CD4-positive, alpha-beta T cell treated with Interleukin-21 for 1 hour (primary cell): ENCODE measurements around the gene ATP6V0B.

Experiments
- DNase-seq: peaks from one replicate; pipeline ENCODE4 v3.0.0-alpha.2; 2020

Gene ATP6V0B

DNA sequence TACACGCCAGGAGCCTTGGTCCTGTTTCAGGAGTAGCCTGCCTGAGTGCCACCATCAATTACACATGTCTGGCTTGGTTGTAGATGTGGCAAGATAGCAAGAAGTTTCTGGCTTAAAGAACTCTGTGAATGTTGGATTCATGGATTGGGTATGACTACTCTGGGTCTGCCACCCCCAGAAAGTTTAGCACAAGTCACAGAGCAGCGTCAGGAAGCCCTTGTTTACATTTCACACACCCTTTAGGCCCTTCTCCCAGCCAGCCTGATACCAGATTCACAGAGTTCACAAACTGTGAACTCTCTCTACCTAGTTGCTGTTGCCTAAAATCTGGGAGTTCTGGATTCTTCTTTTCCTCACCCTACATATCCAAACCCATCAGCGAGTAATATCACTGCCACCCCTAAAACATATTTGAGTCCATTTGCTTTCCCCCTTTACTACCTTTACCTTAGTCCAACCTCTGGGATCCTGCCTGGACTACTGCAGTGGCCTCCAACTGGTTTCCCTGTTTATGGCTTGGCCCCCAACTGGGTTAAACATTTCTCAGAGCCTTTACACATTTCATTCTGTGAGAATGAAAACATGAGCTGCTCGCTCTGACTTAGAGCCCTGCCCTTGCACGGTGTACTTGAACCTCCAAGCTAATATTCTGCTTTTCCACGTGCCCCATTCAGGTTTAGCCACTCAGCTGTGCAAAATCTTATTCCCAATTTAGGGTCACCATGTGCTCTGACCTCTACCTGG lies 12.6 kb downstream of the ATP6V0B start:
- no peak for DNase-seq

DNA sequence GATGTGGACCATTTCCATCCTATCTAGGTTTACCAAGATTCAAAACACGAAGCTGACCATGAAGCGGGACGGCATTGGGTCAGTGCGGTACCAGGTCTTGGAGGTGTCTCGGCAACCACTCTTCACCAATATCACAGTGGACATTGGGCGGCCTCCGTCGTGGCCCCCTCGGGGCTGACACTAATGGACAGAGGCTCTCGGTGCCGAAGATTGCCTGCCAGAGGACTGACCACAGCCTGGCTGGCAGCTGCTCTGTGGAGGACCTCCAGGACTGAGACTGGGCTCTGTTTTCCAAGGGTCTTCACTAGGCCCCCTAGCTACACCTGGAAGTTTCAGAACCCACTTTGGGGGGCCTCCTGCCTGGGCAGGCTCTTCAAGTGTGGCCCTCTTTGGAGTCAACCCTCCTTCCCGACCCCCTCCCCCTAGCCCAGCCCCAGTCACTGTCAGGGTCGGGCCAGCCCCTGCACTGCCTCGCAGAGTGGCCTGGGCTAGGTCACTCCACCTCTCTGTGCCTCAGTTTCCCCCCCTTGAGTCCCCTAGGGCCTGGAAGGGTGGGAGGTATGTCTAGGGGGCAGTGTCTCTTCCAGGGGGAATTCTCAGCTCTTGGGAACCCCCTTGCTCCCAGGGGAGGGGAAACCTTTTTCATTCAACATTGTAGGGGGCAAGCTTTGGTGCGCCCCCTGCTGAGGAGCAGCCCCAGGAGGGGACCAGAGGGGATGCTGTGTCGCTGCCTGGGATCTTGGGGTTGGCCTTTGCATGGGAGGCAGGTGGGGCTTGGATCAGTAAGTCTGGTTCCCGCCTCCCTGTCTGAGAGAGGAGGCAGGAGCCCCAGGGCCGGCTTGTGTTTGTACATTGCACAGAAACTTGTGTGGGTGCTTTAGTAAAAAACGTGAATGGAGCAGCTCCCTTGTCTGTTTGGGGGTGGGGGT lies 15.8 kb downstream of the ATP6V0B start:
- no peak for DNase-seq

GRCh38 chr1:43991200-43991475 lies 16.4 kb downstream of the ATP6V0B start:
- DNase-seq = no peak

- DNase-seq = peak; percentile 82
Measured at GRCh38 chr1:43991476-43992231, 16.9 kb downstream of the ATP6V0B start, which contains the start of gene CCDC24. Gene CCDC24 (plus strand): TSS chr1:43991599. CDS start chr1:43991879, 280 bp downstream.

DNA sequence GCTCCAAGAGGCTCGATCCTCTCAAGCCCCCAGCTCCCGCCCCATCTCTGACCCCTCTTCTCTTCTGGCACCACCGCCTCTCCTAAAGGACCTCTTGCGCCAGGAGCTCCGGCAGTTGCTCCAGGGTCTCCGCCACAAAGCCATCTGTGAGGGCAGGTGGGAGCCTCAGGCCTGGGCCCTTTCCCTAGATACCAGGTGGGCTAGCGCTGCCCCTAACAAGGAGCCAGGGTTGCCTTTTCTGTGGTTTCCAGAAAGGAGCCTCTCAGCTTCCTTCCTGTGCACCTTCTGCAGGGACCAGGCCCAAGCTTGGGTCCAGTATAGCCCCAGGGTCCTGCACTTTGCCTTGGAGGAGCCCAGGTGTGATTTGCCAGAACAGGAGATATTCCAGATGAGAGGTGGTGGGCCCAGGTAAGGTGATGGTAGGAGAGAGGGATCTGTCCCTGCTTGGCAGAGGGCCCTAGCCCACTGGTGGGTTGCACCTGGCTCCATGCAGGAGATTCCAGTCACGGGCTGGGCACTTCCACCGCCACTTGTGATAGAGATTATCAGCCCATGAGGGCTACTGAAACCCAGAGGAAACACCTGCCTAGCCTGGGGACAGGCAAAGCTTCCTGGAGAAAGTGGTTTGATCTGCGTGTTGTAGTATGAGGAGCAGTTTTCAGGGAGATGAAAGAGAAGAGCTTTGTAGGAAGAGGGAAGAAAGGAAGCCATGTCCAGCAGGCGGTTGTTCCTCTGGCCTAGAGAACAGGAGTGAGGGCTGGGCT lies 17.7 kb downstream of the ATP6V0B start:
- no peak for DNase-seq

- DNase-seq = no peak
Measured at GRCh38 chr1:43993206-43993914, 18.6 kb downstream of the ATP6V0B start.

GRCh38 chr1:43994071-43994470 lies 19.3 kb downstream of the ATP6V0B start:
- no peak for DNase-seq

DNA sequence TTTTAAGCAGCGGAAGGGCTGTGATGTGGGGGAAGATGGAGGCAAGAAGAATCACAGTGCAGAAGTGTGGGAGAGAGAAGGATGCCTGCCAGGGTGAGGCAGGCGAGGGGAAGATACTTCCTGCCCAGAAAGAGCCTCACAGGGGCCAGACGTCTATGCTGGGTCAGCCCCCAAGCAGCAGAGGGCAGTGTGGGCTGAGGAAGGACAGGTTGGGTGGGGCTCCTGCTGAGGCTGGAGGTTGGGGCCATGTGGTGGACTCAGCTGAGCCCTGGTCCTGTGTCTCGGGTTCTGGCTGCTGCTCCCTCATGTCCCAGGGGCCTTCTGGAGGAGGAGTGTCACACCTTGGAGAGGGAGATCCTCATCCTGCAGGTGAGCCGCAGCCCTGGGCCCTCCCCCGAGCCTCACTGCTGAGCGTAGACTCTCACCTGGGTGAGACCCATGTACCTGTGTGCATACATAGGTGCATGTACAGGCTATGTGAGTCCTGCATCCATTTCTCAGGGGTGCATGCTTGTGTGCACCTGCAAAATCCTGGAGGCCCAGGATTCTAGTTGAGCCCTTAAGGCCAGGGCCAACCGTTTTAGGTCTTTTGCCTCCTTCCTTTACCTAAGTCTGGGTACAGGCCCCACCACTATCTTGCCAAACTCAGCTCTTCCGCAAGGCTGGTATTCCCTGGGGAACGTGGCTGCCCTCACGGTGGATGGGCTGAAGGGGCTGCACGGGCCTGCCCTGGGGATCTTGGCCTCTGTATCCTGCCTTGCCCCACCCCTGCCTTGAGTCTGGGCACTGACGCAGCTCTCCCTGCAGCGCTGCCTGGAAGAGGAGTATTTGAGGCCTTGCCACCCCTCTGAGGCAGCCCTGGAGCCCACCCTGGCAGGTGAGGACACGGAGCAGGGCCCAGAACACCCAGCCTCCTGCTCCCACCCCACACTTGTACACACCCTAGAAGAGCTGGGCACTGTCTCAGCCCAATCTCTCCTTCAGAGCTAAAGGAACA lies 20.3 kb downstream of the ATP6V0B start:
- no peak for DNase-seq

- no peak for DNase-seq
Measured at GRCh38 chr1:43995984-43996732, 21.4 kb downstream of the ATP6V0B start.

- no peak for DNase-seq
Measured at GRCh38 chr1:43996733-43997115, 22.0 kb downstream of the ATP6V0B start.

- DNase-seq = no peak
Measured at GRCh38 chr1:43997295-43997999, 22.7 kb downstream of the ATP6V0B start.

DNA sequence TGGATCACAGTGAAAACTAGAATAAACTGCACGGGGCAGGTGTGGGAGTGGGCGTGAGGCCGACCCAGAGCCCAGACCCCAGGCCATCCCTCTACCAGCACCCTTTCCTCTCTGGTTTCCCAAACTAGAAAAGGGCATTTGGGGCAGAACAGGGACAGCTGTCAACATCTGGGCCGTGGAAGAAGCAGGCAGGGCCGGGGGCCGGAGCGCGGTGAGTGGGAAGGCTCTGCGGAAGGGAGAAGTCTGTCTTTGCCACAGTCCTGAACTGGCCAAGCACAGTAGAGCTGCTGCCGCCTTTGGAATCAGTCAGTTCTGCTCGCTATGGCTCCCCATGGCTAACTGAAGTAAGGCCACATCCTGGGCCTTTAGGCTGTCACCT lies 23.2 kb downstream of the ATP6V0B start:
- DNase-seq = no peak

- no peak for DNase-seq
Measured at GRCh38 chr1:43999455-43999854, 24.7 kb downstream of the ATP6V0B start.

- DNase-seq = no peak
Measured at GRCh38 chr1:44000122-44000665, 25.4 kb downstream of the ATP6V0B start.

DNA sequence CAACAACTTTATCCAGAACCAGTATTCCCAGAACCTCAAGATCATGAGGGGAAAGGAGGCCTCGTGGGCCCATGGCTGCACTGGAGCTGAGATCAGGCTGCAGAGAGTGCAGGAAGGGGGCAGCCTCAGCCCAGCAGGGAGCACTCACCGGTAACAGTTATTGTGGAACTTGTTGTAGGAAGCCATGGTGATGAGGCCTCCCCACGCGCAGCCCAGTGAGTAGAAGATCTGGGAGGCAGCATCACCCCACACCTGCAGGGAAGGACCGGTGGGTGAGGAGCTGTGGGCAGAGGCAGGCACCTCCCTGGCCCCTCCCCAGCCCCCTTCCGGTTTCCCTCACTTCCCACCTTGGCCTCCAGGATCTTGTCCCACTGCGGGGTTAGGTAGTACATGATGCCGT lies 27.4 kb downstream of the ATP6V0B start:
- DNase-seq = no peak

DNA sequence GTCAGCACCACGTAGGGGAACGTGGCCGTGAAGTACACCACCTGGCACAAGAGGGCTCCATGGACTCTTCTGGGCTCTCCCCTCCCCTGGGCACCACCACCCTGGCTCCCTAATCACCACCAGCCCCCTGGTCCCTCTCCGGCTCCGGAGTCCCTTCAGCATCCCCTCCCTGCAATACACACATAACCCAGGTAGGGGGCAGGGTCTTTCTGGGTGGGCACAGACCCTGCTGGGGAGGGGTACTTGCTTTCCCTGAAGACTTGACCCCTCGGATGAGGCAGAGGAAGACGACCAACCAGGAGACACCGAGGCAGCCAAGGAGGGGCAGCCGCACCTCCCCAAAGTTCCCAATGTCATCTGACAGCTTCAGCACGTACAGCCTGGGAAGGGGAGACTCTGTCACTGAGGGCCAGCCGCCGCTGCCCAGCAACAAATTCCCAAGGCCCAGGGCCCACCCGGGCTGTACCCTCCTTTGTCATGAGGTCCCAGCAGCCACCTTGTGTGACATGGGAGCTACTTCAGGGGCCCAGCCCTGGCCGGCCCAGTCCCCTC lies 27.9 kb downstream of the ATP6V0B start:
- no peak for DNase-seq

- DNase-seq = no peak
Measured at GRCh38 chr1:44008259-44008658, 33.5 kb downstream of the ATP6V0B start.

DNA sequence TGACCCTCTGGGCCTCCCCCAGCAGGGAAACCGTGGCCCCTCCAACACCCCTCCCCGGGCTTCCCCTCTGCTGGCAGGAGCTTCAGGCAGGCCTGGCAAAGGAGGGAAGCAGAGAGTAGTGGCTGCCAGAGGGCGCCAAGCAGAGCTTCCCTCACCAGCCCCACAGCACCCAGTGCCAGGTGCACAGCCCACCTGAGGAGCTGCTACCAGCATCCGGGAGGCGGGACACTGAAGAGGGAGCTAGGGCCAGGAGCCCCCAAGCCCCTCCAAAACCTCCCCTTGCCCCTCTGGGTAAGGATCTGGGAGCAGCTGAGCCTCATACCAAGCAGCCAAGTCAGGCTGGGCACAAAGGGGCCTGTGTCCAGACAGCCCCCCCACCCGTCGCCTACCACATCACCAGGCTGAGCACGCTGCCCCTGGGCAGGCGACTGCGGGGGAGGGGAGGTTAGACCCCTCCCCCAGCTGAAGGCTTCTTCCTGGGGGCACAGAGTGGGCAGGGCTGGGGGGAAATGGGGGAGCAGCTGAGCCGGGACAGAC lies 36.2 kb downstream of the ATP6V0B start:
- no peak for DNase-seq
